ENCODE data around the gene STRC.
"Not testable (repeated sequence)": the region's sequence is repeated elsewhere in the genome, so short reads cannot be mapped to it uniquely, and the experiment has no call there.

The STRC gene

GRCh38 chr15:43574607-43575006 is 44.0 kb downstream of the STRC start:
- DNase-seq (ENCODE audit: insufficient read length, low spot score); FAIRE-seq: not testable (repeated sequence)

- not testable (repeated sequence) for FAIRE-seq; DNase-seq (ENCODE audit: insufficient read length, low spot score)
Observed at GRCh38 chr15:43566615-43567014, 52.0 kb downstream of the STRC start.

- not testable (repeated sequence) for DNase-seq (ENCODE audit: insufficient read length, low spot score); FAIRE-seq
Observed at GRCh38 chr15:43563793-43564192, 54.8 kb downstream of the STRC start.

GRCh38 chr15:43562753-43563152 is 55.8 kb downstream of the STRC start:
- not testable (repeated sequence) for FAIRE-seq; DNase-seq (ENCODE audit: insufficient read length, low spot score)

- FAIRE-seq (no peak), DNase-seq (ENCODE audit: insufficient read length, low spot score) (no peak)
Observed at GRCh38 chr15:43552986-43553385, 65.6 kb downstream of the STRC start.

GRCh38 chr15:43552256-43552655 is 66.3 kb downstream of the STRC start:
- FAIRE-seq (no peak), DNase-seq (ENCODE audit: insufficient read length, low spot score) (no peak)

GRCh38 chr15:43550527-43551363 is 67.9 kb downstream of the STRC start:
- FAIRE-seq (no peak), DNase-seq (ENCODE audit: insufficient read length, low spot score) (no peak)
